ENCODE data around the gene BPNT1. TPM values are rescaled to one million over a fixed set of nuclear protein-coding genes. Genes with fewer than 3 reads are reported as not detected.

Gene BPNT1
- total RNA-seq, 2 donors from 2014 or later: 57.5 to 71.5 TPM

GRCh38 chr1:220127076-220127475, 37.5 kb upstream of the BPNT1 start:
- H3K4me1 ChIP-seq: no peaks in the 10 kb centered on the region
- H3K27me3 ChIP-seq: no peaks in the 10 kb centered on the region
- H3K9me3 ChIP-seq: no peaks in the 10 kb centered on the region
- no peak for DNase-seq
- H3K36me3 ChIP-seq: no peaks in the 10 kb centered on the region
- no peak overlapping the region for H3K9ac ChIP-seq (ENCODE audit: low read depth in 2 of 2, low read length in 2 of 2)
- H3K27ac ChIP-seq: no peak overlapping the region
- TF ChIP-seq CTCF (IDR thresholded peaks at IDR 0.05): no peak
- H3K4me3 ChIP-seq: no peak overlapping the region
- intact Hi-C loops (cut with DNase I): no loop called here

GRCh38 chr1:220124542-220124941, 35.0 kb upstream of the BPNT1 start:
- DNase-seq: no peak

GRCh38 chr1:220123889-220124288, 34.3 kb upstream of the BPNT1 start:
- TF ChIP-seq CTCF (IDR thresholded peaks at IDR 0.05): peak; percentile 13
- no peak for DNase-seq
- H3K36me3 ChIP-seq: no peaks in the 10 kb centered on the region
- no peak overlapping the region for H3K4me3 ChIP-seq
- H3K4me1 ChIP-seq: no peaks in the 10 kb centered on the region
- H3K9ac ChIP-seq (ENCODE audit: low read depth in 2 of 2, low read length in 2 of 2): no peak overlapping the region
- H3K27me3 ChIP-seq: no peaks in the 10 kb centered on the region
- intact Hi-C loops (cut with DNase I): no loop called here
- H3K9me3 ChIP-seq: no peaks in the 10 kb centered on the region
- no peak overlapping the region for H3K27ac ChIP-seq

More at GRCh38 chr1:220124542-220124941, 35.0 kb upstream of the BPNT1 start:
- no peak overlapping the region for H3K27ac ChIP-seq
- H3K27me3 ChIP-seq: no peaks in the 10 kb centered on the region
- no peaks in the 10 kb centered on the region for H3K36me3 ChIP-seq
- no peaks in the 10 kb centered on the region for H3K9me3 ChIP-seq
- no peak overlapping the region for H3K9ac ChIP-seq (ENCODE audit: low read depth in 2 of 2, low read length in 2 of 2)
- no peak overlapping the region for H3K4me3 ChIP-seq
- TF ChIP-seq CTCF (IDR thresholded peaks at IDR 0.05): no peak
- no peaks in the 10 kb centered on the region for H3K4me1 ChIP-seq
- intact Hi-C loops (cut with DNase I): no loop called here

GRCh38 chr1:220123066-220123465, 33.5 kb upstream of the BPNT1 start:
- H3K4me3 ChIP-seq: no peak overlapping the region
- no peak for TF ChIP-seq CTCF (IDR thresholded peaks at IDR 0.05)
- peak overlapping the region; percentile 87 for H3K27ac ChIP-seq
- no peaks in the 10 kb centered on the region for H3K4me1 ChIP-seq
- H3K36me3 ChIP-seq: no peaks in the 10 kb centered on the region
- no peaks in the 10 kb centered on the region for H3K27me3 ChIP-seq
- no peaks in the 10 kb centered on the region for H3K9me3 ChIP-seq
- no peak for DNase-seq
- intact Hi-C loops (cut with DNase I): no loop called here
- H3K9ac ChIP-seq (ENCODE audit: low read depth in 2 of 2, low read length in 2 of 2): no peak overlapping the region

- intact Hi-C loops (cut with DNase I): no loop called here
- Histone ChIP-seq H3K9ac (ENCODE audit: low read depth in 2 of 2, low read length in 2 of 2) (no peak overlapping the region), H3K9me3 (no peaks in the 10 kb centered on the region), H3K27ac (peak overlapping the region; percentile 87), H3K27me3 (no peaks in the 10 kb centered on the region), H3K4me3 (no peak overlapping the region), H3K36me3 (no peaks in the 10 kb centered on the region), H3K4me1 (no peaks in the 10 kb centered on the region)
- TF ChIP-seq CTCF (IDR thresholded peaks at IDR 0.05): no peak
- DNase-seq: peak; percentile 48
Observed at GRCh38 chr1:220121791-220122530, 32.4 kb upstream of the BPNT1 start.

Measured in colonic mucosa (tissue), 4 donors.